Measurements from ENCODE around the gene P2RX7.

DNA sequence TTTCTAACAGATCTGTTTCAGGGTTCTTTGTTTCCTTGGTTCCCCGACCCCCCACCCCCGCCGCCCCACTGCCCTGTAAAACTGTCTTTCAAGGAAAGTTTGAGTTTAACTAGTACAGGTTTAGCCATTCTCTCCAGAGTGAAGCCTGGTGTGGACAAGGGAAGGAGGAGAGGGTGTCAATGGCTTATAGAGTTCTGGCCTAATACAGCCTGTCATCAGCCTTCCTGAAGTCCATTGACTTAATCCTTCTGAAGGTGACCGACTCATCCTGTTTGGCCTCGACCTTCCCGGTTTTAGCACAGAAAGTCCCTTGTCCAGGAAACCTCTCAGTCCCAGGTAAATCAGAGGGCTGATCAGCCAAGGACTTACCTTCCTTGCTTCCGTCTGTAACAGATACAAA lies 66.3 kb downstream of the P2RX7 start:
- TF ChIP-seq CTCF (IDR thresholded peaks at IDR 0.05) (no peak), POLR2A (IDR thresholded peaks at IDR 0.05) (no peak)
